GM18951 (cell line): Measurements from ENCODE around the gene PGLYRP2.

Experiments
- POLR2A ChIP-seq: IDR thresholded peaks from 4 replicates; pipeline ENCODE4 v1.6.1; 2011; ENCODE audit warnings: mild to moderate bottlenecking; ENCODE audit not compliant: insufficient read length, insufficient read depth; ENCODE audit errors: extremely low read depth
- in situ Hi-C: fragments of 300-500 bp; cut with MboI; formaldehyde crosslinking; loops from one replicate; pipeline ENCODE4 v1.12.0; 2022; ENCODE audit warnings: low sequenced_read_pairs, mixed read lengths, inconsistent platforms; ENCODE audit not compliant: unreplicated experiment

Gene PGLYRP2

GRCh38 chr19:15453906-15454860, 25.1 kb downstream of the PGLYRP2 start:
- TF ChIP-seq POLR2A, result no peak
- in situ Hi-C loops, result no loop called here

- in situ Hi-C loops, result no loop called here
- no peak for TF ChIP-seq POLR2A
Measured at GRCh38 chr19:15453091-15453578, 26.2 kb downstream of the PGLYRP2 start.

DNA sequence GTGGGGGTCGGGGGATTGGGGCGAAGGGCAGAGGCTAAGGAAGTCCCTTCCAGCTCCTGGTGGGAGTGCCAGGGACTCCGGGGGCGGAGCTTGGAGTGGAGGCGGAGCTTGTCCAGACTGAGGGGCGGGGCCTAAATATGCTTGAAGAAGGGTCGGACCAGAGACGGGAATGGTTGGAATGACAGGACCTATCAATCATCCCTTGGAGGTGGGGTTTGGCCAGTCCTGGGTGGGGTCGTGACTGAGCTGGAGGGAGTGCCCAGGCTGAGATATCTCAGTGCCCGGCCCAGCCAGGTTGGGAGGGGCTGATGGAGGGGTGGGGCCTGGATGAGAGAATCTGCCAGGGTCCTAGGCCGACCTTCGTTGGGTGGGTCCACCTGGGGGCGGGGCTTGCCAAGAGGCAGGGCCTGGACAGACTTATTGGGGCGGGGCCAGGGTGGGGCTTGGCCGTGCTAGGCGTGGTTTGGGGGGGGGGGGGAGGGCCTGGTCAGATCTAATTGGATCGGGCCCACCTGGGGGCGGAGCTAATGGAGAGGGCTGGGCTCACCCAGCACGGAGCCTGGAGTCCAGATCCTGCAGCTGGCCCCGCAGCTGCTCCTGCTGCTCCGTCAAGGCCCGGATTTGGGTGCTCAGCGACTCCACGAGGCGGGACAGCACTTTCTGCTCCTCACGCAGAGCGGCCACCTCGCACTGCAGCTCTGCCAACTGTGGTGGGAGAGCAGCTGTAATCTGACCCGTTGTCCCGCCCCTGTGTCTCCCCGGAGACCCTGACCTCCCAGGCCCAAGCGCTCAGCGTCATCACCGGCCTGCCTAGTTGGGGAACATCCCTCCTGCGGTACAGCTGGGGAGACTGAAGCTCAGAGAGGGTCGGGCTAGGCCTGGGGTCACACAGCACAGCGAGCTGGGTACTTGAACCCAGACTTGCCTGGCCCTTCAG, 26.9 kb downstream of the PGLYRP2 start:
- TF ChIP-seq POLR2A, result no peak
- in situ Hi-C loops, result no loop called here

GRCh38 chr19:15450528-15450890, 28.8 kb downstream of the PGLYRP2 start:
- in situ Hi-C loops, result no loop called here

GRCh38 chr19:15449620-15450527, 29.4 kb downstream of the PGLYRP2 start, which contains the start of gene WIZ:
TSS of gene WIZ (minus strand) at chr19:15449956. CDS start at chr19:15448307, 1,649 bp downstream.
- TF ChIP-seq POLR2A, result peak; percentile 41
- in situ Hi-C loops, result no loop called here

More at GRCh38 chr19:15450528-15450890, 28.8 kb downstream of the PGLYRP2 start:
- no peak for TF ChIP-seq POLR2A

DNA sequence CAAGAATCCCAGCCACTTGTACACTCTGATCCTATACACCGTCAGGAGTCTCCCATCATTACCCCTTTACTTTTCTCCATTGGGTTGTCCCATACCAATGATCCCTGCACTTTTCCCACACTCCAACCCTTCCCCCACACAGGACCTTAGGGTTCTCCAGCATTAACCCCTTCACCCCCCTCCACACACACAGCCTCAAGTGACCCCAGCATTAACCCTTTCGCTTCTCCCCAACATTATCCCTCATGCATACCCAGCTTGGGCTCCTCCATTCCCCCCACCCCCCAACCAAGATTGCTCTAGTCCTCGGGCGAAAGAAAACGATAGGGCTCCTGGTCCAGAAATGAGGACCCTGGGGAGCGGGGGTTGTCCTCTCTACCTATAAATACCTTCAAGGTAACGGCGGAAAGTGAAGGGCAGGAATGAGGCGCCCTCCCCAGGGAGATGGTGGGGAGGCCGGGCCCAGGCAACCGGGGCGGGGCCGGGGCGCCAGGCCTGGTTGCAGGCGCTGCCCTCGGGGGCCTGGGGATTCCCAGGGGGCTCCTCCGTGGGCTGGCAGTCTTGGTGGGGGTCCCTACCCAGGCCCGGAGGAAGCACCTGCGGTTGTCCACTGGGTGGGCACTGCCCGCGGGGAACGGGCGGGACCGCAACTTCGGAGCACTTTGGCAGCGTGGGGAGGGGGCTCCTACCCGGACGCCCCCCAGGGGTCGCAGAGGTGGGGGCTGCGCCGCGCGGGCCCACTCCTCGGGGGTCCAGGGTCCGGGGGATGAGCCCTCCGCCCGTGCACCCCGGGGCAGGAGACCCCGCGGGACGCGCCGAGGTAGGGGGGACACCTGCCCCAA, 30.3 kb downstream of the PGLYRP2 start:
- in situ Hi-C loops, result no loop called here

DNA sequence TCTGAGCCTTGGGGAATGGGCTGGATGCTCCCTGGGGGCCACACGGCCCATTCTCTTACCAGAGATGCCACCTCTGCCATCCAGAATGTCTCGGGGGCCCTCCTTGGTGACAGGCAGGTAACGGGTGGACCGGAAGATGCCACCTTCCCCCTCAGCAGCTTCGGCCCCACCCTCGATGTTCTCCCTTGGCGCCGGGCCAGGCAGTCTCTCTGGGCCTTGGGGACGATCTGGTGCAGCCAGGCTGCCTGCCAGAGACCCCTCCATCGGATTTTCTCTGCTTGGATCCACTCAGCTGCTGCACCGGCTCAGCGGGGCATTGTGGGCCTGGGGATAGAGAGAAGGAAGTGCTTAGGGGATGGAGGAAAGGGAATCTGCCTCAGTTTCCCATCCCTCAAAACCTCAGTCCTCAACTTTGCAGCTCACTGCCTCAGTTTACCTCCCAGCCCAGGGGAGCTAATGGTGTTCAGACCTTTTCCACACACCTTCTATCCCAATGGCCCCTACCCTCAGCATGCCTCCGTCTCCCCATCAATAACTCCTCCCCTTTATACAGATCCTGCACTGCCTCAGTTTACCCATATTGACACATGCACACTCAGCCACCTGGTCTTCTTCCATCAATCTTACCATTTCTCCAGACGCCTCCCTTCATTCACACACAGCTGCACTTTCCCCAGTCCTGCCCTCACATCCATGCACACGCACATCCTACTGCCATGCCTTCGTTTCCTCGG, 31.1 kb downstream of the PGLYRP2 start:
- TF ChIP-seq POLR2A, result no peak
- in situ Hi-C loops, result no loop called here

More for the DNA sequence above, 30.3 kb downstream of the PGLYRP2 start:
- TF ChIP-seq POLR2A, result no peak

GRCh38 chr19:15447057-15447456, 32.2 kb downstream of the PGLYRP2 start:
- in situ Hi-C loops, result no loop called here
- no peak for TF ChIP-seq POLR2A

GRCh38 chr19:15445807-15446376, 33.4 kb downstream of the PGLYRP2 start:
- TF ChIP-seq POLR2A, result no peak
- in situ Hi-C loops, result no loop called here

DNA sequence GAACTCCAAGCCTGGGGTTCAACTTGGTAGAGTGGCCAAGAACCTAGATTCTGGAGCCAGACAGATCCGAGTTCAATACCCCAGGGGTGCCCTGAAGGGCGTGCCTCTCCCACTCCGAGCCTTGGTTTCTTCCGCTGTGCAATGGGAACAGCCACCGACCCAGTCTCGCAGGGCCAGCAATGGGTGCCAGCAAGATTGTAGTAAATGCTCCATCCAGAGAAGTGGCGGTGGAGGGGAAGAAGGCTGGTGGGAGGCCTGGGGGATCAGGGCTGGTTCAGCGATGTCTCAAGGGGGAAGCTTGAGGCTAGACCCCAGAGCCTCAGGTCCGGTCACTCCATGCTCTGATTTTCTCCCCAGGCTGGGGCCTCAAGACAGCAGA, 34.1 kb downstream of the PGLYRP2 start:
- TF ChIP-seq POLR2A, result no peak
- in situ Hi-C loops, result no loop called here
